Prostate gland (tissue), 2 donors: ENCODE results near the gene KCNMB1. TPM values are rescaled to one million over a fixed set of nuclear protein-coding genes. Genes with fewer than 3 reads are reported as not detected.

Source experiments
- total RNA-seq, 2 donors: library from RNA; depleted of rRNA; stranded (reverse); fragments of >200 nt; gene quantifications; one replicate each; pipeline ENCODE4 v1.1.0, GENCODE V29; 2016

The KCNMB1 gene
- total RNA-seq, 2 donors from 2014 or later, result 5.9 to 9.1 TPM

Other genes with a start within 250 kb of the KCNMB1 start
- gene C5orf58, start 156.4 kb downstream of the KCNMB1 start, total RNA-seq, result 10 to 100 TPM in 1 of 2 donors, not detected in 1; 15.7 TPM
- 10 to 100 TPM in 1 of 2 donors, 1 to 10 TPM in 1; 3.3 to 11.3 TPM for gene LCP2, start 91.6 kb downstream of the KCNMB1 start, total RNA-seq
- 10 to 100 TPM in 1 of 2 donors, 1 to 10 TPM in 1; 1.6 to 13.5 TPM for gene KCNIP1, start 114.7 kb upstream of the KCNMB1 start, total RNA-seq